ENCODE measurements around the gene DHRS7C. TPM values are rescaled to one million over a fixed set of nuclear protein-coding genes. Genes with fewer than 3 reads are reported as not detected.

The DHRS7C gene
- total and polyA plus RNA-seq, 2 experiments from 2014 or later, result 0.63 TPM; not detected in 1

GRCh38 chr17:9771465-9771864, 19.9 kb downstream of the DHRS7C start:
- Histone ChIP-seq H3K9me3 (ENCODE audit: low read depth) (no peaks in the 10 kb centered on the region), H3K4me1 (ENCODE audit: low read depth) (no peaks in the 10 kb centered on the region), H3K4me3 (no peak overlapping the region), H3K27ac (no peak overlapping the region), H3K27me3 (no peaks in the 10 kb centered on the region), H3K36me3 (no peaks in the 10 kb centered on the region)
- DNase-seq (ENCODE audit: low read depth in 1 of 2, low spot score in 1 of 2), result no peak
- TF ChIP-seq CTCF (IDR thresholded peaks at IDR 0.05; ENCODE audit: low read depth, low read length), result no peak

GRCh38 chr17:9769036-9769695, 22.2 kb downstream of the DHRS7C start:
- no peak overlapping the region for H3K27ac ChIP-seq
- no peak overlapping the region for H3K4me3 ChIP-seq
- H3K36me3 ChIP-seq, result no peaks in the 10 kb centered on the region
- no peak for DNase-seq (ENCODE audit: low read depth in 1 of 2, low spot score in 1 of 2)
- peaks cover 6% of the 10 kb centered on the region for H3K27me3 ChIP-seq
- H3K4me1 ChIP-seq (ENCODE audit: low read depth), result no peaks in the 10 kb centered on the region
- no peaks in the 10 kb centered on the region for H3K9me3 ChIP-seq (ENCODE audit: low read depth)
- TF ChIP-seq CTCF (IDR thresholded peaks at IDR 0.05; ENCODE audit: low read depth, low read length), result no peak

GRCh38 chr17:9768381-9768934, 22.9 kb downstream of the DHRS7C start:
- peak; percentile 46 to 55 for DNase-seq (ENCODE audit: low read depth in 1 of 2, low spot score in 1 of 2)
- Histone ChIP-seq H3K4me3 (no peak overlapping the region), H3K27ac (no peak overlapping the region)

DNA sequence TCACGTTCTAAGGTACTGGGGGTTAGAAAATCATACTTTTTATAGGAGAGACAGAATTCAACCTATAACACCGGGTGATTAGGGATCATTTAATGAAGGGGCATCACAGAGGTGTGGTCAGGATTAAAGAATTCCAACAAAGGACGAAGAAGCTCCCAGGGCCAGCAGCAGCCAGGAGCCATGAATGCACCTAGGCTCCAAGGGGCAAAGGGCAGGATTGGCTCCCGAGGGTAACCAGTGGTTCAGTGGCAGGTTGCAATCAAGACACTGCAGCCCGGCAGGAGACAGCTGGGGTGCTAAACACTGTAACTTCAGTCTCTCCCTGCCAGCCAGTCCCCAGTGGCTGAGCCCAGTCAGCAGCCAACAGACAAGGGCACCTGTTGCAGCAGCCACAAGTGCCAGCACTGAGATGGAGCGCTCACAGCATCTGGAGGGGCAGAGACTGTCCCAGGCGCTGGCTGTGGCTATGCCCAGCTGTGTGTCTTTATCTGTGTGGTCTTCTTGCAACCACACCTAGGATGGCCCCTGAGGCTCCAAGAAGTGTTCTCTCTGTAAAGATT, 23.9 kb downstream of the DHRS7C start:
- H3K27me3 ChIP-seq, result peaks cover 8% of the 10 kb centered on the region
- H3K4me3 ChIP-seq, result no peak overlapping the region
- DNase-seq (ENCODE audit: low read depth in 1 of 2, low spot score in 1 of 2), result no peak
- no peaks in the 10 kb centered on the region for H3K36me3 ChIP-seq
- H3K27ac ChIP-seq, result no peak overlapping the region
- no peaks in the 10 kb centered on the region for H3K9me3 ChIP-seq (ENCODE audit: low read depth)
- TF ChIP-seq CTCF (IDR thresholded peaks at IDR 0.05; ENCODE audit: low read depth, low read length), result no peak
- no peaks in the 10 kb centered on the region for H3K4me1 ChIP-seq (ENCODE audit: low read depth)

More at GRCh38 chr17:9768381-9768934, 22.9 kb downstream of the DHRS7C start:
- Histone ChIP-seq H3K36me3 (no peaks in the 10 kb centered on the region), H3K27me3 (peaks cover 8% of the 10 kb centered on the region), H3K4me1 (ENCODE audit: low read depth) (no peaks in the 10 kb centered on the region), H3K9me3 (ENCODE audit: low read depth) (no peaks in the 10 kb centered on the region)
- peak; percentile 40 for TF ChIP-seq CTCF (IDR thresholded peaks at IDR 0.05; ENCODE audit: low read depth, low read length)

GRCh38 chr17:9766970-9767369, 24.4 kb downstream of the DHRS7C start:
- no peaks in the 10 kb centered on the region for H3K9me3 ChIP-seq (ENCODE audit: low read depth)
- no peak for DNase-seq (ENCODE audit: low read depth in 1 of 2, low spot score in 1 of 2)
- no peaks in the 10 kb centered on the region for H3K36me3 ChIP-seq
- H3K27me3 ChIP-seq, result peaks cover 8% of the 10 kb centered on the region
- H3K27ac ChIP-seq, result no peak overlapping the region
- no peak overlapping the region for H3K4me3 ChIP-seq
- TF ChIP-seq CTCF (IDR thresholded peaks at IDR 0.05; ENCODE audit: low read depth, low read length), result no peak
- H3K4me1 ChIP-seq (ENCODE audit: low read depth), result no peaks in the 10 kb centered on the region
